ENCODE data around the gene UBE2R2. TPM values are rescaled to one million over a fixed set of nuclear protein-coding genes. Genes with fewer than 3 reads are reported as not detected.

The UBE2R2 gene
- total RNA-seq, 4 donors from 2014 or later = 29.7 to 39.9 (median 34.8) TPM

- no peak overlapping the region for H3K27ac ChIP-seq
- H3K9me3 ChIP-seq = no peaks in the 10 kb centered on the region
- TF ChIP-seq CTCF (IDR thresholded peaks at IDR 0.05) (no peak), POLR2A (IDR thresholded peaks at IDR 0.05) (no peak)
- DNase-seq = no peak
- H3K4me3 ChIP-seq = no peak overlapping the region
- peaks cover 0 to 19% (median 0%) of the 10 kb centered on the region in 3 donors for H3K36me3 ChIP-seq
- no peaks in the 10 kb centered on the region for H3K4me1 ChIP-seq
- no peaks in the 10 kb centered on the region for H3K27me3 ChIP-seq
Observed at GRCh38 chr9:33964086-33964768, 147.3 kb downstream of the UBE2R2 start.

Small RNA genes lying within 50 kb of the gene (small RNA-seq; reads per million reads assigned to genes)
- gene RF00019 (0 reads per million in 2 donors), gene RNU4ATAC11P (0 reads per million in 2 donors), gene SNORD121A (29.6 to 105 reads per million in 2 donors), gene SNORD121B (0 reads per million in 2 donors)

Other genes starting within 250 kb of the UBE2R2 start
- gene PRSS3, start 21.6 kb upstream of the UBE2R2 start, total RNA-seq = 100 to 1,000 TPM in 3 of 4 donors, 10 to 100 TPM in 1; 20.6 to 281 (median 209) TPM
- gene UBAP2, start 231.7 kb downstream of the UBE2R2 start, total RNA-seq = 10 to 100 TPM; 13.1 to 41.3 (median 25.2) TPM

Data from Peyer's patch (tissue), 4 donors.